ENCODE data around the gene MEGF6.

MEGF6 gene

GRCh38 chr1:3616861-3617260 is 5.6 kb upstream of the MEGF6 start:
- Histone ChIP-seq H3K9me3 (ENCODE audit: severe bottlenecking) (no peaks in the 10 kb centered on the region), H3K4me1 (ENCODE audit: insufficient read depth, poor library complexity, severe bottlenecking) (peaks cover 9% of the 10 kb centered on the region), H3K27me3 (ENCODE audit: insufficient read depth, poor library complexity, severe bottlenecking) (no peaks in the 10 kb centered on the region), H3K36me3 (ENCODE audit: low read depth) (no peaks in the 10 kb centered on the region), H3K4me3 (ENCODE audit: severe bottlenecking) (no peak overlapping the region), H3K27ac (ENCODE audit: poor library complexity, severe bottlenecking) (no peak overlapping the region)
- ATAC-seq (ENCODE audit: low read depth), result no peak
- TF ChIP-seq CTCF (IDR thresholded peaks at IDR 0.05; ENCODE audit: poor library complexity, severe bottlenecking), result no peak
- DNase-seq (ENCODE audit: low spot score), result no peak

- Histone ChIP-seq H3K9me3 (ENCODE audit: severe bottlenecking) (no peaks in the 10 kb centered on the region), H3K4me1 (ENCODE audit: insufficient read depth, poor library complexity, severe bottlenecking) (peaks cover 9% of the 10 kb centered on the region), H3K4me3 (ENCODE audit: severe bottlenecking) (no peak overlapping the region), H3K27me3 (ENCODE audit: insufficient read depth, poor library complexity, severe bottlenecking) (no peaks in the 10 kb centered on the region), H3K27ac (ENCODE audit: poor library complexity, severe bottlenecking) (no peak overlapping the region), H3K36me3 (ENCODE audit: low read depth) (no peaks in the 10 kb centered on the region)
- no peak for DNase-seq (ENCODE audit: low spot score)
- ATAC-seq (ENCODE audit: low read depth), result no peak
- TF ChIP-seq CTCF (IDR thresholded peaks at IDR 0.05; ENCODE audit: poor library complexity, severe bottlenecking), result peak; percentile 55
These were observed 3.7 kb upstream of the MEGF6 start for GRCh38 chr1:3614755-3615742.

- Histone ChIP-seq H3K27me3 (ENCODE audit: insufficient read depth, poor library complexity, severe bottlenecking) (no peaks in the 10 kb centered on the region), H3K9me3 (ENCODE audit: severe bottlenecking) (no peaks in the 10 kb centered on the region), H3K36me3 (ENCODE audit: low read depth) (no peaks in the 10 kb centered on the region), H3K4me1 (ENCODE audit: insufficient read depth, poor library complexity, severe bottlenecking) (peaks cover 9% of the 10 kb centered on the region), H3K4me3 (ENCODE audit: severe bottlenecking) (no peak overlapping the region), H3K27ac (ENCODE audit: poor library complexity, severe bottlenecking) (no peak overlapping the region)
- ATAC-seq (ENCODE audit: low read depth) (no peak), DNase-seq (ENCODE audit: low spot score) (no peak)
- no peak for TF ChIP-seq CTCF (IDR thresholded peaks at IDR 0.05; ENCODE audit: poor library complexity, severe bottlenecking)
These were observed 815 bp upstream of the MEGF6 start for GRCh38 chr1:3612123-3612522.

- Histone ChIP-seq H3K4me1 (ENCODE audit: insufficient read depth, poor library complexity, severe bottlenecking) (peaks cover 9% of the 10 kb centered on the region), H3K4me3 (ENCODE audit: severe bottlenecking) (peak overlapping the region; percentile 20), H3K36me3 (ENCODE audit: low read depth) (no peaks in the 10 kb centered on the region), H3K9me3 (ENCODE audit: severe bottlenecking) (no peaks in the 10 kb centered on the region), H3K27ac (ENCODE audit: poor library complexity, severe bottlenecking) (no peak overlapping the region), H3K27me3 (ENCODE audit: insufficient read depth, poor library complexity, severe bottlenecking) (no peaks in the 10 kb centered on the region)
- DNase-seq (ENCODE audit: low spot score), result no peak
- TF ChIP-seq CTCF (IDR thresholded peaks at IDR 0.05; ENCODE audit: poor library complexity, severe bottlenecking), result no peak
- no peak for ATAC-seq (ENCODE audit: low read depth)
These were observed 660 bp downstream of the MEGF6 start for GRCh38 chr1:3610527-3611169.
